Measurements from ENCODE around the gene RPL22. TPM values are rescaled to one million over a fixed set of nuclear protein-coding genes. Genes with fewer than 3 reads are reported as not detected.

Gene RPL22
- total and polyA plus RNA-seq, 2 of the 8 experiments (the other 6 are each of a cell fraction or from before 2014, with no cell fraction given): 133 to 521 TPM

- no peak for TF ChIP-seq ATF3 (IDR thresholded peaks at IDR 0.05; ENCODE audit: insufficient read depth, low read depth, low read length)
- TF ChIP-seq GABPA (IDR thresholded peaks at IDR 0.05; ENCODE audit: borderline replicate concordance, insufficient read depth, low read length): peak; percentile 76; the same call in 1 of the 2 replicates
- TF ChIP-seq BCL11A (IDR thresholded peaks at IDR 0.05; ENCODE audit: low read depth in 2 of 2, low read length in 2 of 2): no peak
- no peak for TF ChIP-seq CREB1 (IDR thresholded peaks at IDR 0.05)
- peak; percentile 83 for TF ChIP-seq TAF7 (optimal IDR thresholded peaks at IDR 0.05; ENCODE audit: borderline replicate concordance, low read depth, low read length)
- no peak for TF ChIP-seq ATF2 (IDR thresholded peaks at IDR 0.05; ENCODE audit: low read length)
- 0 out of 2 replicates have a peak, but pooled peaks have one; percentile 47 for TF ChIP-seq RXRA (IDR thresholded peaks at IDR 0.05; ENCODE audit: insufficient read depth, low read depth, low read length)
- TF ChIP-seq CTBP2 (IDR thresholded peaks at IDR 0.05; ENCODE audit: borderline replicate concordance, insufficient read depth, insufficient read length, low read length): peak; percentile 53
- TF ChIP-seq BRCA1 (IDR thresholded peaks at IDR 0.05; ENCODE audit: low read depth, low read length): no peak
- no peak for TF ChIP-seq BACH1 (IDR thresholded peaks at IDR 0.05; ENCODE audit: low read length)
- no peak for TF ChIP-seq JUND (IDR thresholded peaks at IDR 0.05; ENCODE audit: low read length)
- no peak for TF ChIP-seq MAFK (IDR thresholded peaks at IDR 0.05; ENCODE audit: low read depth, low read length)
- peak; percentile 90 to 98; a peak in 2 of 4 replicates for TF ChIP-seq HDAC2 (IDR thresholded peaks at IDR 0.05; ENCODE audit: borderline replicate concordance in 1 of 2, low read depth in 2 of 2, low read length in 2 of 2)
- 0 out of 2 replicates have a peak, but pooled peaks have one; percentile 37 for TF ChIP-seq POLR2AphosphoS5 (IDR thresholded peaks at IDR 0.05; ENCODE audit: low read depth, low read length)
- TF ChIP-seq POU5F1 (IDR thresholded peaks at IDR 0.05; ENCODE audit: low read depth, low read length): no peak
- TF ChIP-seq ASH2L (IDR thresholded peaks at IDR 0.05; ENCODE audit: low read length): peak; percentile 49
- TF ChIP-seq TEAD4 (IDR thresholded peaks at IDR 0.05; ENCODE audit: low read depth, low read length): no peak
- TF ChIP-seq KDM4A (IDR thresholded peaks at IDR 0.05; ENCODE audit: low read depth, low read length, severe bottlenecking): peak; percentile 44
- no peak for TF ChIP-seq SP2 (IDR thresholded peaks at IDR 0.05; ENCODE audit: low read length)
- TF ChIP-seq SIX5 (IDR thresholded peaks at IDR 0.05; ENCODE audit: low read depth, low read length): no peak
- peak; percentile 70 for TF ChIP-seq MAX (IDR thresholded peaks at IDR 0.05)
Measured at GRCh38 chr1:6245086-6245868, 45.9 kb upstream of the RPL22 start (continued).
